IMR-90 (cell line): ENCODE data around the gene CLCN6. TPM values are rescaled to one million over a fixed set of nuclear protein-coding genes. Genes with fewer than 3 reads are reported as not detected.

ENCODE experiments used
- ATAC-seq: fragments of 200-7000 bp; cut with Tn5 transposase; 2 replicates; pipeline ENCODE4 v1.9.1; 2020; ENCODE audit warnings: low read depth, mild to moderate bottlenecking, moderate library complexity
- BruUV-seq: library from RNA; stranded (reverse); fragments of 400-500 nt; replicated peaks from 2 replicates; lab custom pipeline; 2021; lab: Mats Ljungman, UMichigan
- CTCF ChIA-PET: fragments of 300-600 bp; formaldehyde crosslinking; extraction: SDS; loops from one replicate; lab custom pipeline; 2021; ENCODE audit warnings: antibody characterized with exemption; lab: Yijun Ruan, JAX
- POLR2A ChIA-PET: fragments of 300-600 bp; sonication (Branson Sonifier 250); formaldehyde crosslinking; loops from one replicate; lab custom pipeline; 2022; ENCODE audit warnings: antibody characterized with exemption; ENCODE audit not compliant: unreplicated experiment; lab: Charles Lee
- DNase-seq: peaks from one replicate; pipeline ENCODE4 v3.0.0; 2013
- H2AFZ ChIP-seq: replicated peaks from 2 replicates; pipeline ENCODE3; 2013; ENCODE audit warnings: low read length, mild to moderate bottlenecking; ENCODE audit not compliant: poor library complexity
- H2AK5ac ChIP-seq: 2 replicates; pipeline ENCODE4 v1.6.1; 2013; ENCODE audit warnings: low read depth, low read length, inconsistent platforms
- H2AK9ac ChIP-seq: replicated peaks from 2 replicates; pipeline ENCODE3; 2013; ENCODE audit warnings: mild to moderate bottlenecking, low read depth, low read length, moderate library complexity; ENCODE audit not compliant: poor library complexity
- H2BK120ac ChIP-seq: 2 replicates; pipeline ENCODE4 v1.6.1; 2013; ENCODE audit warnings: low read depth, low read length, inconsistent platforms
- H2BK15ac ChIP-seq: 3 replicates; pipeline ENCODE4 v1.6.1; 2013; ENCODE audit warnings: low read depth, low read length, inconsistent platforms
- H2BK20ac ChIP-seq: 2 replicates; pipeline ENCODE4 v1.6.1; 2013; ENCODE audit warnings: low read depth, mild to moderate bottlenecking, inconsistent platforms, low read length, moderate library complexity
- H2BK5ac ChIP-seq: 2 replicates; pipeline ENCODE4 v1.6.1; 2013; ENCODE audit warnings: mild to moderate bottlenecking, low read depth, low read length, inconsistent platforms; ENCODE audit not compliant: poor library complexity, severe bottlenecking
- H3K14ac ChIP-seq: replicated peaks from 2 replicates; pipeline ENCODE4 v1.6.1; 2013; ENCODE audit warnings: low read depth, low read length, inconsistent platforms
- H3K18ac ChIP-seq: 2 replicates; pipeline ENCODE4 v1.6.1; 2013; ENCODE audit warnings: low read depth, low read length, control low read depth
- H3K23ac ChIP-seq: 2 replicates; pipeline ENCODE4 v1.6.1; 2013; ENCODE audit warnings: low read depth, low read length, inconsistent platforms
- H3K27ac ChIP-seq: 2 replicates; pipeline ENCODE4 v1.5.1; 2013; ENCODE audit warnings: mild to moderate bottlenecking, control low read depth, low read length; ENCODE audit not compliant: insufficient read depth
- H3K27me3 ChIP-seq: 2 replicates; pipeline ENCODE4 v1.6.1; 2013; ENCODE audit warnings: low read length; ENCODE audit not compliant: control insufficient read depth, insufficient read depth
- H3K36me3 ChIP-seq: 2 replicates; pipeline ENCODE4 v1.6.1; 2013; ENCODE audit warnings: low read length, mixed read lengths; ENCODE audit not compliant: control insufficient read depth, insufficient read depth
- H3K4ac ChIP-seq: 2 replicates; pipeline ENCODE4 v1.6.1; 2013; ENCODE audit warnings: low read depth, low read length, inconsistent platforms
- H3K4me1 ChIP-seq: 2 replicates; pipeline ENCODE4 v1.6.1; 2013; ENCODE audit warnings: low read length, mixed read lengths; ENCODE audit not compliant: control insufficient read depth, insufficient read depth
- H3K4me2 ChIP-seq: 2 replicates; pipeline ENCODE4 v1.6.1; 2013; ENCODE audit warnings: low read depth, mild to moderate bottlenecking, control low read depth, low read length, moderate library complexity
- H3K4me3 ChIP-seq: 2 replicates; pipeline ENCODE4 v1.5.1; 2013; ENCODE audit warnings: low read depth, mild to moderate bottlenecking, control low read depth, low read length, moderate library complexity; ENCODE audit not compliant: insufficient read depth
- H3K56ac ChIP-seq: 2 replicates; pipeline ENCODE4 v1.6.1; 2013; ENCODE audit warnings: low read length, inconsistent platforms; ENCODE audit not compliant: insufficient read depth; ENCODE audit errors: extremely low read depth
- H3K79me1 ChIP-seq, 2 experiments: 2 replicates each; pipeline ENCODE4 v1.6.1; 2013; ENCODE audit warnings: low read length in 2 of 2, inconsistent platforms in 1 of 2, low read depth in 1 of 2
- H3K9ac ChIP-seq: 2 replicates; pipeline ENCODE4 v1.6.1; 2013; ENCODE audit warnings: low read depth, low read length, control low read depth
- H3K9me1 ChIP-seq: 2 replicates; pipeline ENCODE4 v1.6.1; 2013; ENCODE audit warnings: low read length, inconsistent platforms; ENCODE audit not compliant: insufficient read depth
- H3K9me3 ChIP-seq: 2 replicates; pipeline ENCODE4 v1.6.1; 2013; ENCODE audit warnings: low read length; ENCODE audit not compliant: control insufficient read depth, insufficient read depth
- H4K20me1 ChIP-seq: 2 replicates; pipeline ENCODE4 v1.6.1; 2013; ENCODE audit warnings: low read length, inconsistent platforms; ENCODE audit not compliant: insufficient read depth
- H4K5ac ChIP-seq: 2 replicates; pipeline ENCODE4 v1.6.1; 2013; ENCODE audit warnings: mild to moderate bottlenecking, low read depth, low read length, control low read depth
- H4K8ac ChIP-seq, 2 experiments: 2 replicates each; pipeline ENCODE4 v1.6.1; 2013; ENCODE audit warnings: low read depth in 2 of 2, low read length in 2 of 2, control low read depth in 1 of 2, inconsistent platforms in 1 of 2
- H4K91ac ChIP-seq: 2 replicates; pipeline ENCODE4 v1.6.1; 2013; ENCODE audit warnings: low read depth, low read length, inconsistent platforms; ENCODE audit not compliant: insufficient read depth
- BHLHE40 ChIP-seq: fragments of 150-350 bp; IDR thresholded peaks from 2 replicates; pipeline ENCODE4 v1.6.1; 2016; ENCODE audit warnings: mild to moderate bottlenecking, low read depth, low read length
- CTCF ChIP-seq: conservative IDR thresholded peaks from 2 replicates; pipeline ENCODE4 v1.5.1; 2012; ENCODE audit warnings: mild to moderate bottlenecking, low read depth, low read length, improper control_type of control experiment
- FOS ChIP-seq: fragments of 150-350 bp; IDR thresholded peaks from 2 replicates; pipeline ENCODE4 v1.6.1; 2016; ENCODE audit warnings: low read depth, low read length
- MAFK ChIP-seq: IDR thresholded peaks from 2 replicates; pipeline ENCODE4 v1.6.1; 2012; ENCODE audit warnings: low read depth, low read length, improper control_type of control experiment
- MAZ ChIP-seq: IDR thresholded peaks from 2 replicates; pipeline ENCODE4 v1.6.1; 2012; ENCODE audit warnings: low read depth, mild to moderate bottlenecking, low read length, improper control_type of control experiment, moderate library complexity, borderline replicate concordance
- NFE2L2 ChIP-seq: fragments of 150-350 bp; IDR thresholded peaks from 2 replicates; pipeline ENCODE4 v1.6.1; 2016; ENCODE audit warnings: low read depth, mild to moderate bottlenecking, low read length
- POLR2A ChIP-seq: IDR thresholded peaks from 2 replicates; pipeline ENCODE4 v1.6.1; 2012; ENCODE audit warnings: mild to moderate bottlenecking, low read depth, low read length
- RAD21 ChIP-seq: IDR thresholded peaks from 2 replicates; pipeline ENCODE4 v1.6.1; 2012; ENCODE audit warnings: low read length, improper control_type of control experiment
- RCOR1 ChIP-seq: IDR thresholded peaks from 2 replicates; pipeline ENCODE4 v1.6.1; 2012; ENCODE audit warnings: mild to moderate bottlenecking, low read length, improper control_type of control experiment; ENCODE audit not compliant: insufficient replicate concordance
- RFX5 ChIP-seq: IDR thresholded peaks from 2 replicates; pipeline ENCODE4 v1.8.0; 2012; ENCODE audit warnings: low read depth, mild to moderate bottlenecking, low read length, moderate library complexity
- SMC3 ChIP-seq: fragments of 150-350 bp; IDR thresholded peaks from 2 replicates; pipeline ENCODE4 v1.6.1; 2016; ENCODE audit warnings: low read depth, mild to moderate bottlenecking, antibody characterized with exemption, low read length, moderate library complexity
- USF2 ChIP-seq: fragments of 150-350 bp; IDR thresholded peaks from 2 replicates; pipeline ENCODE4 v1.6.1; 2017; ENCODE audit warnings: mild to moderate bottlenecking, antibody characterized with exemption, low read length, low read depth
- WGBS, 2 experiments: methylation state at CpG; one replicate each; pipeline versions ENCODE4 v1.1.5 to v1.1.7; 2013; ENCODE audit warnings: missing lambda C conversion rate in 2 of 2; ENCODE audit not compliant: insufficient read length in 1 of 2; ENCODE audit errors: extremely low coverage in 2 of 2; 5-methylcytosine and 5-hydroxymethylcytosine counted together
- dilution Hi-C: fragments of 300-500 bp; cut with HindIII; formaldehyde crosslinking; loops from one replicate; pipeline ENCODE4 v1.14.3; 2018; ENCODE audit warnings: low sequenced_read_pairs; ENCODE audit not compliant: unreplicated experiment
- in situ Hi-C: fragments of 300-500 bp; cut with MboI; formaldehyde crosslinking; loops from 3 replicates; pipeline ENCODE4 v1.14.3; 2019; ENCODE audit warnings: low sequenced_read_pairs, inconsistent platforms, mixed read lengths
- intact Hi-C: fragments of 100-400 bp; cut with micrococcal nuclease; formaldehyde crosslinking; loops from 2 replicates; pipeline ENCODE4 v1.10.0; 2022
- polyA plus RNA-seq, 3 experiments: library from polyadenylated mRNA; depleted of rRNA; stranded (reverse); fragments of >200 nt; gene quantifications; 2 replicates each; pipeline ENCODE4 v1.2.3, GENCODE V29; 2012; ENCODE audit warnings: low replicate concordance in 1 of 3
- total RNA-seq: library from RNA; depleted of rRNA; stranded (reverse); fragments of >200 nt; gene quantifications from 2 replicates; pipeline ENCODE4 v1.2.3, GENCODE V29; 2012
- TF ChIP-seq, protein P1 (sequence below): fragments of 150-350 bp; IDR thresholded peaks from 2 replicates; pipeline ENCODE4 v1.6.1; 2016; ENCODE audit warnings: low read depth, mild to moderate bottlenecking, low read length, moderate library complexity, borderline replicate concordance

Gene CLCN6
- total and polyA plus RNA-seq, 2 of the 4 experiments (the other 2 are of a cell fraction) = 4.1 to 10.6 TPM

GRCh38 chr1:11777658-11778322, 28.2 kb upstream of the CLCN6 start:
- no peak for ATAC-seq
- BruUV-seq = no TSS peak
- WGBS, 2 experiments = 80% methylated on average over 1 of the region's 8 CpGs; no CpG with 5 or more reads in 1 of the 2 experiments
- Histone ChIP-seq H2BK5ac (no peak overlapping the region), H3K9ac (no peak overlapping the region), H4K8ac (no peak overlapping the region), H3K18ac (no peak overlapping the region), H2AFZ (no peak overlapping the region), H3K79me1 (no peaks in the 10 kb centered on the region), H3K27ac (no peak overlapping the region), H3K36me3 (no peaks in the 10 kb centered on the region), H4K91ac (no peak overlapping the region), H3K14ac (no peak overlapping the region), H3K23ac (no peak overlapping the region), H2AK5ac (no peak overlapping the region), H3K4ac (no peak overlapping the region), H3K9me3 (no peaks in the 10 kb centered on the region), H4K5ac (no peak overlapping the region), H3K4me2 (no peak overlapping the region), H3K9me1 (no peaks in the 10 kb centered on the region), H2BK20ac (no peak overlapping the region), H4K20me1 (no peaks in the 10 kb centered on the region), H3K27me3 (peaks cover 2% of the 10 kb centered on the region), H3K4me3 (no peak overlapping the region), H2BK120ac (no peak overlapping the region), H2BK15ac (no peak overlapping the region), H3K56ac (no peak overlapping the region), H3K4me1 (no peaks in the 10 kb centered on the region), H2AK9ac (no peak overlapping the region)
- POLR2A ChIA-PET = no interaction called here
- TF ChIP-seq CTCF (no peak), RAD21 (no peak), RCOR1 (no peak), USF2 (no peak), MAZ (no peak), NFE2L2 (no peak), RFX5 (no peak), POLR2A (no peak), MAFK (no peak), BHLHE40 (no peak), SMC3 (no peak), FOS (no peak)
- TF ChIP-seq, protein P1, sequence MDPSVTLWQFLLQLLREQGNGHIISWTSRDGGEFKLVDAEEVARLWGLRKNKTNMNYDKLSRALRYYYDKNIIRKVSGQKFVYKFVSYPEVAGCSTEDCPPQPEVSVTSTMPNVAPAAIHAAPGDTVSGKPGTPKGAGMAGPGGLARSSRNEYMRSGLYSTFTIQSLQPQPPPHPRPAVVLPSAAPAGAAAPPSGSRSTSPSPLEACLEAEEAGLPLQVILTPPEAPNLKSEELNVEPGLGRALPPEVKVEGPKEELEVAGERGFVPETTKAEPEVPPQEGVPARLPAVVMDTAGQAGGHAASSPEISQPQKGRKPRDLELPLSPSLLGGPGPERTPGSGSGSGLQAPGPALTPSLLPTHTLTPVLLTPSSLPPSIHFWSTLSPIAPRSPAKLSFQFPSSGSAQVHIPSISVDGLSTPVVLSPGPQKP = no peak
- DNase-seq = no peak
- in situ Hi-C loops = no loop called here
- dilution Hi-C loops = no loop called here
- CTCF ChIA-PET = interaction anchor here (0.6 to 1.2 kb wide), 2 partner anchors 9 to 19 kb away, joined by 3 to 5 read pairs; no protein-coding TSS in a partner anchor
- intact Hi-C loops = no loop called here
